WTC11 (cell line): ENCODE results near the gene CNPY1.

Source experiments
- AR ChIP-seq: fragments of 250-450 bp; sonication (Bioruptor Pico); IDR thresholded peaks from 2 replicates; pipeline ENCODE4 v1.9.0; 2021; ENCODE audit warnings: mild to moderate bottlenecking
- ATF3 ChIP-seq: sonication (generic); formaldehyde crosslinking; conservative IDR thresholded peaks from 2 replicates; pipeline ENCODE4 v1.8.1; 2022; ENCODE audit warnings: mild to moderate bottlenecking, missing genetic modification reagents
- CREB1 ChIP-seq: sonication (generic); formaldehyde crosslinking; IDR thresholded peaks from 2 replicates; pipeline ENCODE4 v1.8.0; 2023; ENCODE audit warnings: mild to moderate bottlenecking, missing genetic modification reagents
- CTCF ChIP-seq: fragments of 200-600 bp; IDR thresholded peaks from 2 replicates; pipeline ENCODE4 v1.8.0; 2022; ENCODE audit warnings: antibody characterized with exemption
- ESRRA ChIP-seq: sonication (generic); formaldehyde crosslinking; IDR thresholded peaks from 2 replicates; pipeline ENCODE4 v1.8.1; 2022; ENCODE audit warnings: mild to moderate bottlenecking, missing genetic modification reagents, borderline replicate concordance
- IRF2 ChIP-seq: sonication (generic); formaldehyde crosslinking; IDR thresholded peaks from 2 replicates; pipeline ENCODE4 v1.8.0; 2022; ENCODE audit warnings: low read depth, missing genetic modification reagents, borderline replicate concordance
- JUN ChIP-seq: sonication (generic); formaldehyde crosslinking; IDR thresholded peaks from 2 replicates; pipeline ENCODE4 v1.8.0; 2023; ENCODE audit warnings: mild to moderate bottlenecking, missing genetic modification reagents
- KAT7 ChIP-seq: sonication (generic); formaldehyde crosslinking; IDR thresholded peaks from 2 replicates; pipeline ENCODE4 v1.8.1; 2023; ENCODE audit warnings: missing genetic modification reagents, mild to moderate bottlenecking, borderline replicate concordance
- MLX ChIP-seq: sonication (generic); formaldehyde crosslinking; IDR thresholded peaks from 2 replicates; pipeline ENCODE4 v1.8.1; 2023; ENCODE audit warnings: mild to moderate bottlenecking, missing genetic modification reagents, moderate library complexity
- SOX15 ChIP-seq: fragments of 250-450 bp; sonication (Bioruptor Pico); IDR thresholded peaks from 2 replicates; pipeline ENCODE4 v1.9.0; 2021; ENCODE audit warnings: mild to moderate bottlenecking
- SP1 ChIP-seq: sonication (generic); formaldehyde crosslinking; conservative IDR thresholded peaks from 2 replicates; pipeline ENCODE4 v1.8.1; 2022; ENCODE audit warnings: missing genetic modification reagents
- TP53 ChIP-seq: sonication (generic); formaldehyde crosslinking; IDR thresholded peaks from 2 replicates; pipeline ENCODE4 v1.8.1; 2023; ENCODE audit warnings: mild to moderate bottlenecking, missing genetic modification reagents
- ZNF121 ChIP-seq: sonication (generic); formaldehyde crosslinking; IDR thresholded peaks from 2 replicates; pipeline ENCODE4 v1.8.0; 2023; ENCODE audit warnings: missing genetic modification reagents
- TF ChIP-seq, protein P1 (sequence below): sonication (generic); formaldehyde crosslinking; IDR thresholded peaks from 2 replicates; pipeline ENCODE4 v1.8.0; 2022; ENCODE audit warnings: mild to moderate bottlenecking, missing genetic modification reagents

- no peak for TF ChIP-seq CTCF
- no peak for TF ChIP-seq CREB1 (CRISPR knock-in tag)
- TF ChIP-seq, protein P1, sequence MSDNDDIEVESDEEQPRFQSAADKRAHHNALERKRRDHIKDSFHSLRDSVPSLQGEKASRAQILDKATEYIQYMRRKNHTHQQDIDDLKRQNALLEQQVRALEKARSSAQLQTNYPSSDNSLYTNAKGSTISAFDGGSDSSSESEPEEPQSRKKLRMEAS (CRISPR knock-in tag): no peak
- no peak for TF ChIP-seq MLX
- no peak for TF ChIP-seq SOX15
- no peak for TF ChIP-seq ESRRA (CRISPR knock-in tag)
- no peak for TF ChIP-seq IRF2
- TF ChIP-seq KAT7 (CRISPR knock-in tag): no peak
- TF ChIP-seq ZNF121 (CRISPR knock-in tag): no peak
- no peak for TF ChIP-seq AR (CRISPR knock-in tag)
- no peak for TF ChIP-seq TP53
- TF ChIP-seq JUN (CRISPR knock-in tag): no peak
- no peak for TF ChIP-seq ATF3 (CRISPR knock-in tag)
- TF ChIP-seq SP1 (CRISPR knock-in tag): no peak
Measured at GRCh38 chr7:155455132-155455693, 91.1 kb downstream of the CNPY1 start.
